Measurements from ENCODE around the gene REEP1. TPM values are rescaled to one million over a fixed set of nuclear protein-coding genes. Genes with fewer than 3 reads are reported as not detected.

REEP1 gene
- polyA plus RNA-seq, 2 of the 4 experiments (the other 2 are of a cell fraction): 0.30 to 0.45 TPM

DNA sequence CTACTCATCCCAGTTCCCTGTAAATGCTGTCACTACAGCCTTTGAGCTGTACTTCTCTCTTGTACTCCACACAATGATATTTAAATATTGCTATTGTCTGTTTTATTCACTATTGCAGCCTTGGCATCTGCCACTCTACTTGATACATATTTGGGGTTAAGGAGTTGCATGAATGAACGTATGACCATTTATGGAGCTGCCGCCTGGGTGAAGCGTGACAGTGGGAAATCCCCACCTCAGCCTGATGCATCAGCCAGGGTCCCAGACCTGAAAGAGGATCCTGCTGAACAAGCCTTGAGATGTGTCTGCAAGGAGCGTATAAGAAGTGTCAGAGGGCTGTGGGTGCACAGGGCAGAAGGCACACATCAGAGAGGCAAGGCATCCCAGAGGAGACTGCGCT lies 99.1 kb downstream of the REEP1 start:
- ATAC-seq (no peak), FAIRE-seq (no peak), DNase-seq (ENCODE audit: low read depth in 1 of 2, low spot score in 1 of 2) (no peak)
- H3K9me3 ChIP-seq: no peaks in the 10 kb centered on the region
- H3K4me3 ChIP-seq: no peak overlapping the region
- no peak overlapping the region for H3K4me2 ChIP-seq
- ChIA-PET POLR2A (no interaction called here), CTCF (interaction anchor here (0.7 kb wide), 1 partner anchor 24 kb away, joined by 3 read pairs; no protein-coding TSS in a partner anchor)
- no peak overlapping the region for H3K27ac ChIP-seq
- TF ChIP-seq SMC3 (IDR thresholded peaks at IDR 0.05): no peak
- no peaks in the 10 kb centered on the region for H3K4me1 ChIP-seq
- 73% methylated on average over 5 of the region's 5 CpGs for WGBS (ENCODE audit: missing lambda C conversion rate)

DNA sequence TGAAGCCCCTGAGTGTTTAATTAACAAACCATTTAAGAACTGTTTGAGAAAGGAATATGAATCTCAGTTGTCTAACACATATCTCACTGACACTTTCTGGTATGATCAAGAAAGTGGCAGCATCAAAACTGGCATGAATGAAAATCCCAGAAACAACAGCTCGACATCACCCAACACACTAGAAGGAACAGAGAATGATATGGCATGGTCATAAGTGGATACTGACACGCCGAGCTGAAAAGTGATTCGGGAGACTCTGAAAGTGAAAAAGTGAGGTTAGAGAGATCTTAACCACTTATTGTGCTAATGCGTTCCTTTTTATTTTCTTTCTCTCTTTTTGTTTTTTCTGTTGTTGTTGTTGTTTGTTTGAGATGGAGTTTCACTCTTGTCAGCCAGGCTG lies 100.3 kb downstream of the REEP1 start:
- no peak for FAIRE-seq
- 66% methylated on average over 5 of the region's 5 CpGs for WGBS (ENCODE audit: missing lambda C conversion rate)
- no peak overlapping the region for H3K4me2 ChIP-seq
- TF ChIP-seq JUNB (IDR thresholded peaks at IDR 0.05): no peak
- TF ChIP-seq PHF8 (IDR thresholded peaks at IDR 0.05; ENCODE audit: borderline replicate concordance, low read depth): no peak
- no peak for TF ChIP-seq ZC3H11A (IDR thresholded peaks at IDR 0.05)
- TF ChIP-seq GATA3 (IDR thresholded peaks at IDR 0.05; ENCODE audit: borderline replicate concordance): no peak
- TF ChIP-seq RFX5 (IDR thresholded peaks at IDR 0.05): no peak
- TF ChIP-seq HEYL (CRISPR knock-in tag; IDR thresholded peaks at IDR 0.05): no peak
- TF ChIP-seq ZSCAN20 (CRISPR knock-in tag; IDR thresholded peaks at IDR 0.05): no peak
- TF ChIP-seq POLR2AphosphoS2 (conservative IDR thresholded peaks at IDR 0.05; ENCODE audit: low read length): no peak
- TF ChIP-seq, protein P1, sequence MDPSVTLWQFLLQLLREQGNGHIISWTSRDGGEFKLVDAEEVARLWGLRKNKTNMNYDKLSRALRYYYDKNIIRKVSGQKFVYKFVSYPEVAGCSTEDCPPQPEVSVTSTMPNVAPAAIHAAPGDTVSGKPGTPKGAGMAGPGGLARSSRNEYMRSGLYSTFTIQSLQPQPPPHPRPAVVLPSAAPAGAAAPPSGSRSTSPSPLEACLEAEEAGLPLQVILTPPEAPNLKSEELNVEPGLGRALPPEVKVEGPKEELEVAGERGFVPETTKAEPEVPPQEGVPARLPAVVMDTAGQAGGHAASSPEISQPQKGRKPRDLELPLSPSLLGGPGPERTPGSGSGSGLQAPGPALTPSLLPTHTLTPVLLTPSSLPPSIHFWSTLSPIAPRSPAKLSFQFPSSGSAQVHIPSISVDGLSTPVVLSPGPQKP (IDR thresholded peaks at IDR 0.05; ENCODE audit: low read depth, low read length): no peak
- no peak overlapping the region for H3K4me3 ChIP-seq
- no peak overlapping the region for H3K27ac ChIP-seq
- H3K4me1 ChIP-seq: no peaks in the 10 kb centered on the region
- H3K9me3 ChIP-seq: no peaks in the 10 kb centered on the region
- CTCF ChIA-PET: interaction anchor here (1.2 to 3.5 kb wide), 2 partner anchors 16 to 18 kb away, joined by 3 to 16 read pairs; no protein-coding TSS in a partner anchor
- ATAC-seq: no peak
- POLR2A ChIA-PET: no interaction called here
- DNase-seq (ENCODE audit: low read depth in 1 of 2, low spot score in 1 of 2): no peak

GRCh38 chr2:86235196-86235980 lies 102.0 kb downstream of the REEP1 start:
- Histone ChIP-seq H3K4me3 (no peak overlapping the region), H3K9me3 (no peaks in the 10 kb centered on the region), H3K27ac (no peak overlapping the region), H3K4me2 (no peak overlapping the region), H3K4me1 (no peaks in the 10 kb centered on the region)
- WGBS (ENCODE audit: missing lambda C conversion rate): 72% methylated on average over 12 of the region's 12 CpGs
- DNase-seq (ENCODE audit: low read depth in 1 of 2, low spot score in 1 of 2) (no peak), ATAC-seq (no peak), FAIRE-seq (no peak)
- TF ChIP-seq NFE2L2 (conservative IDR thresholded peaks at IDR 0.05; ENCODE audit: low read length) (no peak), RNF2 (IDR thresholded peaks at IDR 0.05; ENCODE audit: borderline replicate concordance, low read depth) (no peak), POLR2A (IDR thresholded peaks at IDR 0.05; ENCODE audit: low read length) (no peak), JUN (IDR thresholded peaks at IDR 0.05) (no peak), MYC (IDR thresholded peaks at IDR 0.05; ENCODE audit: borderline replicate concordance, low read length) (no peak), MAZ (IDR thresholded peaks at IDR 0.05; ENCODE audit: borderline replicate concordance, low read depth, low read length) (no peak), RCOR1 (IDR thresholded peaks at IDR 0.05; ENCODE audit: low read depth, low read length) (no peak), RARB (CRISPR knock-in tag; IDR thresholded peaks at IDR 0.05) (no peak), HOXB13 (CRISPR knock-in tag; IDR thresholded peaks at IDR 0.05; ENCODE audit: low read depth) (no peak), KDM1A (IDR thresholded peaks at IDR 0.05; ENCODE audit: low read depth) (no peak), HOXA7 (CRISPR knock-in tag; IDR thresholded peaks at IDR 0.05) (no peak), JUNB (IDR thresholded peaks at IDR 0.05) (no peak), CBX2 (IDR thresholded peaks at IDR 0.05; ENCODE audit: borderline replicate concordance, low read depth) (no peak), HEYL (CRISPR knock-in tag; IDR thresholded peaks at IDR 0.05) (no peak)
- TF ChIP-seq, protein P1 (IDR thresholded peaks at IDR 0.05; ENCODE audit: low read depth, low read length): no peak
- TF ChIP-seq, protein P2, sequence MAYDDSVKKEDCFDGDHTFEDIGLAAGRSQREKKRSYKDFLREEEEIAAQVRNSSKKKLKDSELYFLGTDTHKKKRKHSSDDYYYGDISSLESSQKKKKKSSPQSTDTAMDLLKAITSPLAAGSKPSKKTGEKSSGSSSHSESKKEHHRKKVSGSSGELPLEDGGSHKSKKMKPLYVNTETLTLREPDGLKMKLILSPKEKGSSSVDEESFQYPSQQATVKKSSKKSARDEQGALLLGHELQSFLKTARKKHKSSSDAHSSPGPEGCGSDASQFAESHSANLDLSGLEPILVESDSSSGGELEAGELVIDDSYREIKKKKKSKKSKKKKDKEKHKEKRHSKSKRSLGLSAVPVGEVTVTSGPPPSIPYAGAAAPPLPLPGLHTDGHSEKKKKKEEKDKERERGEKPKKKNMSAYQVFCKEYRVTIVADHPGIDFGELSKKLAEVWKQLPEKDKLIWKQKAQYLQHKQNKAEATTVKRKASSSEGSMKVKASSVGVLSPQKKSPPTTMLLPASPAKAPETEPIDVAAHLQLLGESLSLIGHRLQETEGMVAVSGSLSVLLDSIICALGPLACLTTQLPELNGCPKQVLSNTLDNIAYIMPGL (CRISPR knock-in tag; IDR thresholded peaks at IDR 0.05; ENCODE audit: borderline replicate concordance): no peak
- TF ChIP-seq, protein P3, sequence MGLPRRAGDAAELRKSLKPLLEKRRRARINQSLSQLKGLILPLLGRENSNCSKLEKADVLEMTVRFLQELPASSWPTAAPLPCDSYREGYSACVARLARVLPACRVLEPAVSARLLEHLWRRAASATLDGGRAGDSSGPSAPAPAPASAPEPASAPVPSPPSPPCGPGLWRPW (IDR thresholded peaks at IDR 0.05): no peak
- ChIA-PET POLR2A (interaction anchor here (0.7 kb wide), 1 partner anchor 10 kb away, joined by 3 read pairs; no protein-coding TSS in a partner anchor), CTCF (interaction anchor here (1.1 to 3.5 kb wide), 4 partner anchors 9 to 62 kb away, joined by 3 to 16 read pairs (median 4); no protein-coding TSS in a partner anchor)
